ENCODE measurements around the gene NCOA1.

DNA sequence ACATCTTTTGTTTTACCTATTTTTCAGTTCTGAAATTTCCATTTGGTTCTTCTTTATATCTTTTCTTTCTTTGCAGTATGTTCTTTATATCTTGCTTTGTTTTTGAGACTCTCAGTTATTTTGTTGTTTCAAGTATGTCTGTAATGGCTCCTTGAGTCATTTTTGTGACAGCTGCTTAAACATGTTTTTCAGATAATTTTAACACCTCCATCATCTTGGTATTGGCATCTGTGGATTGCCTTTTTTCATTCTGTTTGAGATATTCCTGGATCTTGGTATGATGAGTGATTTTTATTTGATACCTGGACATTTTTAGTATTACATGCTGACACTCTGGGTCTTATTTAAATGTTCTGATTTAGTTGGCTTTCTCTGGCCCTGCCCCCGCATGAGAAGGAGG is 89.5 kb downstream of the NCOA1 start:
- TF ChIP-seq, protein P1, sequence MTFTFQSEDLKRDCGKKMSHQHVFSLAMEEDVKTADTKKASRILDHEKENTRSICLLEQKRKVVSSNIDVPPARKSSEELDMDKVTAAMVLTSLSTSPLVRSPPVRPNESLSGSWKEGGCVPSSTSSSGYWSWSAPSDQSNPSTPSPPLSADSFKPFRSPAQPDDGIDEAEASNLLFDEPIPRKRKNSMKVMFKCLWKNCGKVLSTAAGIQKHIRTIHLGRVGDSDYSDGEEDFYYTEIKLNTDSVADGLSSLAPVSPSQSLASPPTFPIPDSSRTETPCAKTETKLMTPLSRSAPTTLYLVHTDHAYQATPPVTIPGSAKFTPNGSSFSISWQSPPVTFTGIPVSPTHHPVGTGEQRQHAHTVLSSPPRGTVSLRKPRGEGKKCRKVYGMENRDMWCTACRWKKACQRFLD (tag by site-specific recombination; IDR thresholded peaks at IDR 0.05): no peak
- TF ChIP-seq, protein P2, sequence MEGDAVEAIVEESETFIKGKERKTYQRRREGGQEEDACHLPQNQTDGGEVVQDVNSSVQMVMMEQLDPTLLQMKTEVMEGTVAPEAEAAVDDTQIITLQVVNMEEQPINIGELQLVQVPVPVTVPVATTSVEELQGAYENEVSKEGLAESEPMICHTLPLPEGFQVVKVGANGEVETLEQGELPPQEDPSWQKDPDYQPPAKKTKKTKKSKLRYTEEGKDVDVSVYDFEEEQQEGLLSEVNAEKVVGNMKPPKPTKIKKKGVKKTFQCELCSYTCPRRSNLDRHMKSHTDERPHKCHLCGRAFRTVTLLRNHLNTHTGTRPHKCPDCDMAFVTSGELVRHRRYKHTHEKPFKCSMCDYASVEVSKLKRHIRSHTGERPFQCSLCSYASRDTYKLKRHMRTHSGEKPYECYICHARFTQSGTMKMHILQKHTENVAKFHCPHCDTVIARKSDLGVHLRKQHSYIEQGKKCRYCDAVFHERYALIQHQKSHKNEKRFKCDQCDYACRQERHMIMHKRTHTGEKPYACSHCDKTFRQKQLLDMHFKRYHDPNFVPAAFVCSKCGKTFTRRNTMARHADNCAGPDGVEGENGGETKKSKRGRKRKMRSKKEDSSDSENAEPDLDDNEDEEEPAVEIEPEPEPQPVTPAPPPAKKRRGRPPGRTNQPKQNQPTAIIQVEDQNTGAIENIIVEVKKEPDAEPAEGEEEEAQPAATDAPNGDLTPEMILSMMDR (tag by site-specific recombination; IDR thresholded peaks at IDR 0.05): no peak
- TF ChIP-seq, protein P3, sequence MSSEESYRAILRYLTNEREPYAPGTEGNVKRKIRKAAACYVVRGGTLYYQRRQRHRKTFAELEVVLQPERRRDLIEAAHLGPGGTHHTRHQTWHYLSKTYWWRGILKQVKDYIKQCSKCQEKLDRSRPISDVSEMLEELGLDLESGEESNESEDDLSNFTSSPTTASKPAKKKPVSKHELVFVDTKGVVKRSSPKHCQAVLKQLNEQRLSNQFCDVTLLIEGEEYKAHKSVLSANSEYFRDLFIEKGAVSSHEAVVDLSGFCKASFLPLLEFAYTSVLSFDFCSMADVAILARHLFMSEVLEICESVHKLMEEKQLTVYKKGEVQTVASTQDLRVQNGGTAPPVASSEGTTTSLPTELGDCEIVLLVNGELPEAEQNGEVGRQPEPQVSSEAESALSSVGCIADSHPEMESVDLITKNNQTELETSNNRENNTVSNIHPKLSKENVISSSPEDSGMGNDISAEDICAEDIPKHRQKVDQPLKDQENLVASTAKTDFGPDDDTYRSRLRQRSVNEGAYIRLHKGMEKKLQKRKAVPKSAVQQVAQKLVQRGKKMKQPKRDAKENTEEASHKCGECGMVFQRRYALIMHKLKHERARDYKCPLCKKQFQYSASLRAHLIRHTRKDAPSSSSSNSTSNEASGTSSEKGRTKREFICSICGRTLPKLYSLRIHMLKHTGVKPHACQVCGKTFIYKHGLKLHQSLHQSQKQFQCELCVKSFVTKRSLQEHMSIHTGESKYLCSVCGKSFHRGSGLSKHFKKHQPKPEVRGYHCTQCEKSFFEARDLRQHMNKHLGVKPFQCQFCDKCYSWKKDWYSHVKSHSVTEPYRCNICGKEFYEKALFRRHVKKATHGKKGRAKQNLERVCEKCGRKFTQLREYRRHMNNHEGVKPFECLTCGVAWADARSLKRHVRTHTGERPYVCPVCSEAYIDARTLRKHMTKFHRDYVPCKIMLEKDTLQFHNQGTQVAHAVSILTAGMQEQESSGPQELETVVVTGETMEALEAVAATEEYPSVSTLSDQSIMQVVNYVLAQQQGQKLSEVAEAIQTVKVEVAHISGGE (tag by site-specific recombination; conservative IDR thresholded peaks at IDR 0.05; ENCODE audit: low read depth): no peak
- TF ChIP-seq ZFP37 (tag by site-specific recombination; IDR thresholded peaks at IDR 0.05) (no peak), ZNF501 (tag by site-specific recombination; IDR thresholded peaks at IDR 0.05) (no peak), ZNF544 (tag by site-specific recombination; IDR thresholded peaks at IDR 0.05) (no peak), ZBTB7A (tag by site-specific recombination; IDR thresholded peaks at IDR 0.05; ENCODE audit: low read depth) (no peak)
